Panc1 (cell line): ENCODE results near the gene AHI1. TPM values are rescaled to one million over a fixed set of nuclear protein-coding genes. Genes with fewer than 3 reads are reported as not detected.

ENCODE experiments used
- ATAC-seq: fragments of 200-7000 bp; cut with Tn5 transposase; 2 replicates; pipeline ENCODE4 v1.9.1; 2020; ENCODE audit warnings: mild to moderate bottlenecking, moderate library complexity
- BruUV-seq: library from RNA; stranded (reverse); fragments of 400-500 nt; replicated peaks from 2 replicates; lab custom pipeline; 2021; lab: Mats Ljungman, UMichigan
- CTCF ChIA-PET: fragments of 300-600 bp; sonication (Branson Sonifier 250); formaldehyde crosslinking; loops from one replicate; lab custom pipeline; 2022; ENCODE audit warnings: antibody characterized with exemption; lab: Charles Lee
- POLR2A ChIA-PET: fragments of 300-600 bp; sonication (Branson Sonifier 250); formaldehyde crosslinking; loops from one replicate; lab custom pipeline; 2022; ENCODE audit warnings: antibody characterized with exemption; lab: Charles Lee
- DNase-seq: peaks from one replicate; pipeline ENCODE4 v3.0.0-alpha.2; 2010; ENCODE audit warnings: low read depth, low spot score
- H3K27ac ChIP-seq: 2 replicates; pipeline ENCODE4 v1.5.1; 2011; ENCODE audit warnings: mild to moderate bottlenecking, low read length, inconsistent platforms
- H3K27me3 ChIP-seq: fragments of 200-500 bp; sonication (Bioruptor generic); 2 replicates; pipeline ENCODE4 v1.6.0; 2014; ENCODE audit warnings: low read length, inconsistent platforms; ENCODE audit not compliant: control insufficient read depth, insufficient read depth
- H3K36me3 ChIP-seq: fragments of 200-500 bp; sonication (Bioruptor generic); 2 replicates; pipeline ENCODE4 v1.5.1; 2014; ENCODE audit warnings: inconsistent platforms, mild to moderate bottlenecking, low read length, moderate library complexity; ENCODE audit not compliant: control insufficient read depth, insufficient read depth
- H3K4me1 ChIP-seq: 2 replicates; pipeline ENCODE4 v1.5.1; 2011; ENCODE audit warnings: inconsistent platforms, mild to moderate bottlenecking, low read length, moderate library complexity; ENCODE audit not compliant: control insufficient read depth, insufficient read depth
- H3K4me3 ChIP-seq, 2 experiments: 2 replicates each; pipeline ENCODE4 v1.5.1; 2011 to 2012; ENCODE audit warnings: low read depth in 2 of 2, low read length in 2 of 2, mild to moderate bottlenecking in 2 of 2, inconsistent platforms in 1 of 2, moderate library complexity in 1 of 2
- H3K9me3 ChIP-seq: fragments of 200-500 bp; sonication (Bioruptor generic); 2 replicates; pipeline ENCODE4 v1.5.1; 2014; ENCODE audit warnings: low read depth, mild to moderate bottlenecking, inconsistent platforms, low read length, moderate library complexity; ENCODE audit not compliant: control insufficient read depth, insufficient read depth
- POLR2AphosphoS5 ChIP-seq: IDR thresholded peaks from 2 replicates; pipeline ENCODE4 v1.6.1; 2012; ENCODE audit warnings: mild to moderate bottlenecking, low read depth, low read length, moderate library complexity
- SIN3A ChIP-seq: IDR thresholded peaks from 2 replicates; pipeline ENCODE4 v1.6.1; 2012; ENCODE audit warnings: low read depth, mild to moderate bottlenecking, low read length, moderate library complexity, borderline replicate concordance; ENCODE audit not compliant: insufficient read depth
- TCF7L2 ChIP-seq: IDR thresholded peaks from 2 replicates; pipeline ENCODE4 v1.6.1; 2011; ENCODE audit warnings: mild to moderate bottlenecking, low read depth, low read length, inconsistent platforms
- in situ Hi-C: cut with HindIII; loops from 2 replicates; pipeline ENCODE4 v1.10.0; 2016; ENCODE audit warnings: low sequenced_read_pairs, low pct_unique_long_range_greater_than_20kb
- intact Hi-C: fragments of 100-400 bp; cut with micrococcal nuclease; formaldehyde crosslinking; loops from one replicate; pipeline ENCODE4 v1.10.0; 2022; ENCODE audit not compliant: unreplicated experiment
- total RNA-seq: library from RNA; stranded (reverse); gene quantifications from one replicate; pipeline ENCODE4 v1.2.1, GENCODE V29; 2021; ENCODE audit not compliant: unreplicated experiment
- TF ChIP-seq, protein P1 (sequence below): fragments of 450-650 bp; IDR thresholded peaks from 2 replicates; pipeline ENCODE4 v1.5.1; 2017; ENCODE audit warnings: mild to moderate bottlenecking
- TF ChIP-seq, protein P2 (sequence below), 2 experiments: IDR thresholded peaks; 2 replicates each; pipeline ENCODE4 v1.6.1; 2011 to 2012; ENCODE audit warnings: low read depth in 2 of 2, control low read depth in 1 of 2, low read length in 1 of 2, mild to moderate bottlenecking in 1 of 2, moderate library complexity in 1 of 2; ENCODE audit not compliant: insufficient read depth in 1 of 2

Gene AHI1
- total RNA-seq, 1 experiment from 2014 or later = 22.3 TPM

DNA sequence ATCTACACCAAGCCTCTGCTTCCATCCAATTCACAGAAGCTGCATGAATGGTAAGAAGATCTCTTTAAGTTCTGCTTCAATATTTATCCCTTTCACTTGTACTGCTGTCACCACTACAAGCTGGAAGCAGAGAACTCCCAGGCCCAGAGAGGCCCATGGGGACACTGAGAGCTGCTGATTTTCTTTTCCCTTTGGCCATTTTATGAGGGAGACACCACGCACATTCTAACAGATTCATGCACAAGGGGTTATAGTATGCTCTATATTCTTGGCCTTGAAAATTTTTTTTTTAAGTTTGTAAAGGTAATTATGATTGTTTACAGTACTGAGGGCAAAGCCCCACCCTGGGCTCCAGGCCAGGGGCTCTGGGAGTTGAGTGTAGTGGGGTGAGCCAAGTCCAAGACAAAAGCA lies 228.1 kb downstream of the AHI1 start:
- ATAC-seq = no peak
- no peaks in the 10 kb centered on the region for H3K36me3 ChIP-seq
- H3K9me3 ChIP-seq = no peaks in the 10 kb centered on the region
- in situ Hi-C loops (no loop called here), intact Hi-C loops (no loop called here)
- POLR2A ChIA-PET = no interaction called here
- TF ChIP-seq SIN3A (no peak), TCF7L2 (no peak), POLR2AphosphoS5 (no peak)
- TF ChIP-seq, protein P1, sequence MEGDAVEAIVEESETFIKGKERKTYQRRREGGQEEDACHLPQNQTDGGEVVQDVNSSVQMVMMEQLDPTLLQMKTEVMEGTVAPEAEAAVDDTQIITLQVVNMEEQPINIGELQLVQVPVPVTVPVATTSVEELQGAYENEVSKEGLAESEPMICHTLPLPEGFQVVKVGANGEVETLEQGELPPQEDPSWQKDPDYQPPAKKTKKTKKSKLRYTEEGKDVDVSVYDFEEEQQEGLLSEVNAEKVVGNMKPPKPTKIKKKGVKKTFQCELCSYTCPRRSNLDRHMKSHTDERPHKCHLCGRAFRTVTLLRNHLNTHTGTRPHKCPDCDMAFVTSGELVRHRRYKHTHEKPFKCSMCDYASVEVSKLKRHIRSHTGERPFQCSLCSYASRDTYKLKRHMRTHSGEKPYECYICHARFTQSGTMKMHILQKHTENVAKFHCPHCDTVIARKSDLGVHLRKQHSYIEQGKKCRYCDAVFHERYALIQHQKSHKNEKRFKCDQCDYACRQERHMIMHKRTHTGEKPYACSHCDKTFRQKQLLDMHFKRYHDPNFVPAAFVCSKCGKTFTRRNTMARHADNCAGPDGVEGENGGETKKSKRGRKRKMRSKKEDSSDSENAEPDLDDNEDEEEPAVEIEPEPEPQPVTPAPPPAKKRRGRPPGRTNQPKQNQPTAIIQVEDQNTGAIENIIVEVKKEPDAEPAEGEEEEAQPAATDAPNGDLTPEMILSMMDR = no peak
- TF ChIP-seq, protein P2, sequence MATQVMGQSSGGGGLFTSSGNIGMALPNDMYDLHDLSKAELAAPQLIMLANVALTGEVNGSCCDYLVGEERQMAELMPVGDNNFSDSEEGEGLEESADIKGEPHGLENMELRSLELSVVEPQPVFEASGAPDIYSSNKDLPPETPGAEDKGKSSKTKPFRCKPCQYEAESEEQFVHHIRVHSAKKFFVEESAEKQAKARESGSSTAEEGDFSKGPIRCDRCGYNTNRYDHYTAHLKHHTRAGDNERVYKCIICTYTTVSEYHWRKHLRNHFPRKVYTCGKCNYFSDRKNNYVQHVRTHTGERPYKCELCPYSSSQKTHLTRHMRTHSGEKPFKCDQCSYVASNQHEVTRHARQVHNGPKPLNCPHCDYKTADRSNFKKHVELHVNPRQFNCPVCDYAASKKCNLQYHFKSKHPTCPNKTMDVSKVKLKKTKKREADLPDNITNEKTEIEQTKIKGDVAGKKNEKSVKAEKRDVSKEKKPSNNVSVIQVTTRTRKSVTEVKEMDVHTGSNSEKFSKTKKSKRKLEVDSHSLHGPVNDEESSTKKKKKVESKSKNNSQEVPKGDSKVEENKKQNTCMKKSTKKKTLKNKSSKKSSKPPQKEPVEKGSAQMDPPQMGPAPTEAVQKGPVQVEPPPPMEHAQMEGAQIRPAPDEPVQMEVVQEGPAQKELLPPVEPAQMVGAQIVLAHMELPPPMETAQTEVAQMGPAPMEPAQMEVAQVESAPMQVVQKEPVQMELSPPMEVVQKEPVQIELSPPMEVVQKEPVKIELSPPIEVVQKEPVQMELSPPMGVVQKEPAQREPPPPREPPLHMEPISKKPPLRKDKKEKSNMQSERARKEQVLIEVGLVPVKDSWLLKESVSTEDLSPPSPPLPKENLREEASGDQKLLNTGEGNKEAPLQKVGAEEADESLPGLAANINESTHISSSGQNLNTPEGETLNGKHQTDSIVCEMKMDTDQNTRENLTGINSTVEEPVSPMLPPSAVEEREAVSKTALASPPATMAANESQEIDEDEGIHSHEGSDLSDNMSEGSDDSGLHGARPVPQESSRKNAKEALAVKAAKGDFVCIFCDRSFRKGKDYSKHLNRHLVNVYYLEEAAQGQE (IDR thresholded peaks at IDR 0.05; ENCODE audit: insufficient read depth in 1 of 2, low read depth in 2 of 2, low read length in 1 of 2) = no peak
- H3K4me1 ChIP-seq = no peaks in the 10 kb centered on the region
- CTCF ChIA-PET = no interaction called here
- H3K4me3 ChIP-seq = no peak overlapping the region
- no TSS peak for BruUV-seq
- H3K27ac ChIP-seq = no peak overlapping the region
- DNase-seq = no peak
- H3K27me3 ChIP-seq = no peaks in the 10 kb centered on the region

DNA sequence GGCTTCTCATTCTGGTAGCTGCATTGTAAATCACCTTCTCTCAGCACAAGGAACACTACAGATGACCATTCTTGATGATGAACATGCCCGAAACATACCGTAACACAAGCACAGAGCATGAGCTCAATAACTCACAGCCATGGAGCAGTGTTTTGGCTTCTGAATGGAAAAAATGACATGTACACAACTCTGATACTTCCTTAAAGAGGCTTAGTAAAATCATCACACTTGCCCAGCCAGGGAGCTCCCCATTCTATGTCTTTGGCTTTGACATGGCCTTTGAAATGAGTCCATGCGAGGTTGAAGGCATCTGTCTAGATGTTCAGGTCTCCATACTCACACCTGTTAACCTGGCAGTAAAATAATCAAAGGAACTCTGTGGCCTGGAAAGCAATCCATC lies 228.8 kb downstream of the AHI1 start:
- TF ChIP-seq POLR2AphosphoS5 (no peak), TCF7L2 (no peak), SIN3A (no peak)
- TF ChIP-seq, protein P1 = no peak
- TF ChIP-seq, protein P2 (IDR thresholded peaks at IDR 0.05; ENCODE audit: insufficient read depth in 1 of 2, low read depth in 2 of 2, low read length in 1 of 2) = no peak

More for the DNA sequence above, 228.8 kb downstream of the AHI1 start:
- Histone ChIP-seq H3K9me3 (no peaks in the 10 kb centered on the region), H3K4me3 (no peak overlapping the region), H3K27ac (no peak overlapping the region), H3K4me1 (no peaks in the 10 kb centered on the region), H3K27me3 (no peaks in the 10 kb centered on the region), H3K36me3 (no peaks in the 10 kb centered on the region)
- BruUV-seq = no TSS peak
- intact Hi-C loops (no loop called here), in situ Hi-C loops (no loop called here)
- DNase-seq = no peak
- ChIA-PET POLR2A (no interaction called here), CTCF (no interaction called here)
- ATAC-seq = no peak
